Activated T-cell treated with anti-CD3 and anti-CD28 coated beads, Interleukin-2, amount 50 U/mL, for 4 hours (primary cell): ENCODE results near the gene NDUFB4. TPM values are rescaled to one million over a fixed set of nuclear protein-coding genes. Genes with fewer than 3 reads are reported as not detected.
"Not testable (repeated sequence)": the region's sequence is repeated elsewhere in the genome, so short reads cannot be mapped to it uniquely, and the experiment has no call there.

Experiments
- ATAC-seq, 2 donors: fragments of 200-7000 bp; cut with Tn5 transposase; one replicate each; pipeline ENCODE4 v1.10.0; 2021
- DNase-seq: peaks from one replicate; pipeline ENCODE4 v3.0.0-alpha.2; 2020
- H3K27me3 Mint-ChIP-seq: one replicate; pipeline ENCODE4 v1.8.0; 2021; ENCODE audit warnings: low read depth, mixed read lengths
- H3K36me3 Mint-ChIP-seq: one replicate; pipeline ENCODE4 v1.8.0; 2022; ENCODE audit warnings: mixed read lengths; ENCODE audit not compliant: insufficient read depth
- H3K4me1 Mint-ChIP-seq: one replicate; pipeline ENCODE4 v1.8.0; 2021; ENCODE audit warnings: low read depth, mixed read lengths
- H3K4me3 Mint-ChIP-seq: one replicate; pipeline ENCODE4 v1.8.0; 2021; ENCODE audit warnings: mild to moderate bottlenecking, moderate library complexity, mixed read lengths
- H3K9me3 Mint-ChIP-seq: one replicate; pipeline ENCODE4 v1.8.0; 2021; ENCODE audit warnings: mixed read lengths
- total RNA-seq, 3 donors: library from RNA; stranded (reverse); gene quantifications; one replicate each; pipeline ENCODE4 v1.2.1, GENCODE V29; 2021

Gene NDUFB4
- total RNA-seq, 3 donors from 2014 or later, result 93.2 to 108 (median 104) TPM

GRCh38 chr3:120604784-120605183 is 8.6 kb downstream of the NDUFB4 start:
- H3K9me3 Mint-ChIP-seq, result no peaks in the 10 kb centered on the region
- peaks cover 20% of the 10 kb centered on the region for H3K36me3 Mint-ChIP-seq
- DNase-seq (no peak), ATAC-seq (no peak)
- H3K27me3 Mint-ChIP-seq, result no peaks in the 10 kb centered on the region
- peaks cover 8% of the 10 kb centered on the region for H3K4me1 Mint-ChIP-seq
- no peak overlapping the region for H3K4me3 Mint-ChIP-seq

GRCh38 chr3:120608506-120608905 is 12.4 kb downstream of the NDUFB4 start:
- Mint-ChIP-seq H3K4me3 (no peak overlapping the region), H3K36me3 (no peaks in the 10 kb centered on the region), H3K4me1 (no peaks in the 10 kb centered on the region), H3K9me3 (no peaks in the 10 kb centered on the region), H3K27me3 (no peaks in the 10 kb centered on the region)
- no peak for ATAC-seq
- no peak for DNase-seq

- no peaks in the 10 kb centered on the region for H3K9me3 Mint-ChIP-seq
- no peaks in the 10 kb centered on the region for H3K27me3 Mint-ChIP-seq
- DNase-seq, result no peak
- H3K4me1 Mint-ChIP-seq, result no peaks in the 10 kb centered on the region
- ATAC-seq, result no peak
- no peaks in the 10 kb centered on the region for H3K36me3 Mint-ChIP-seq
- no peak overlapping the region for H3K4me3 Mint-ChIP-seq
Measured at GRCh38 chr3:120614765-120615164, 18.6 kb downstream of the NDUFB4 start.

- DNase-seq (no peak), ATAC-seq (no peak)
- peaks cover 2% of the 10 kb centered on the region for H3K27me3 Mint-ChIP-seq
- no peaks in the 10 kb centered on the region for H3K36me3 Mint-ChIP-seq
- no peaks in the 10 kb centered on the region for H3K9me3 Mint-ChIP-seq
- no peaks in the 10 kb centered on the region for H3K4me1 Mint-ChIP-seq
- no peak overlapping the region for H3K4me3 Mint-ChIP-seq
Measured at GRCh38 chr3:120615847-120616609, 19.9 kb downstream of the NDUFB4 start.

GRCh38 chr3:120616745-120617144 is 20.6 kb downstream of the NDUFB4 start:
- not testable (repeated sequence) for H3K4me1 Mint-ChIP-seq

GRCh38 chr3:120622457-120622856 is 26.3 kb downstream of the NDUFB4 start:
- no peaks in the 10 kb centered on the region for H3K36me3 Mint-ChIP-seq
- peaks cover 2% of the 10 kb centered on the region for H3K27me3 Mint-ChIP-seq
- ATAC-seq, result no peak

More at GRCh38 chr3:120616745-120617144, 20.6 kb downstream of the NDUFB4 start:
- H3K36me3 Mint-ChIP-seq, H3K4me3 Mint-ChIP-seq, DNase-seq, ATAC-seq, H3K9me3 Mint-ChIP-seq, H3K27me3 Mint-ChIP-seq: not testable (repeated sequence)

GRCh38 chr3:120622870-120623726 is 27.0 kb downstream of the NDUFB4 start:
- DNase-seq (no peak), ATAC-seq (no peak)
- peaks cover 17% of the 10 kb centered on the region for H3K9me3 Mint-ChIP-seq
- no peaks in the 10 kb centered on the region for H3K4me1 Mint-ChIP-seq
- no peak overlapping the region for H3K4me3 Mint-ChIP-seq
- peaks cover 2% of the 10 kb centered on the region for H3K27me3 Mint-ChIP-seq
- peaks cover 2% of the 10 kb centered on the region for H3K36me3 Mint-ChIP-seq

More at GRCh38 chr3:120622457-120622856, 26.3 kb downstream of the NDUFB4 start:
- no peak overlapping the region for H3K4me3 Mint-ChIP-seq
- no peak for DNase-seq
- no peaks in the 10 kb centered on the region for H3K4me1 Mint-ChIP-seq
- H3K9me3 Mint-ChIP-seq, result peaks cover 17% of the 10 kb centered on the region

- no peak overlapping the region for H3K4me3 Mint-ChIP-seq
- H3K27me3 Mint-ChIP-seq, result peaks cover 2% of the 10 kb centered on the region
- peaks cover 17% of the 10 kb centered on the region for H3K9me3 Mint-ChIP-seq
- DNase-seq (no peak), ATAC-seq (no peak)
- H3K36me3 Mint-ChIP-seq, result peaks cover 2% of the 10 kb centered on the region
- H3K4me1 Mint-ChIP-seq, result no peaks in the 10 kb centered on the region
Measured at GRCh38 chr3:120623727-120624093, 27.6 kb downstream of the NDUFB4 start.

- H3K27me3 Mint-ChIP-seq, result peaks cover 2% of the 10 kb centered on the region
- ATAC-seq, result no peak
- no peak overlapping the region for H3K4me3 Mint-ChIP-seq
- no peaks in the 10 kb centered on the region for H3K4me1 Mint-ChIP-seq
- DNase-seq, result no peak
- H3K36me3 Mint-ChIP-seq, result peaks cover 2% of the 10 kb centered on the region
- H3K9me3 Mint-ChIP-seq, result peaks cover 17% of the 10 kb centered on the region
Measured at GRCh38 chr3:120625159-120625586, 29.0 kb downstream of the NDUFB4 start.

- DNase-seq, result no peak
- ATAC-seq, result no peak
- Mint-ChIP-seq H3K27me3 (no peaks in the 10 kb centered on the region), H3K4me3 (no peak overlapping the region), H3K4me1 (peaks cover under 1% of the 10 kb centered on the region), H3K36me3 (peaks cover 3% of the 10 kb centered on the region), H3K9me3 (peaks cover 9% of the 10 kb centered on the region)
Measured at GRCh38 chr3:120634539-120634938, 38.4 kb downstream of the NDUFB4 start.

GRCh38 chr3:120636795-120637401 is 40.8 kb downstream of the NDUFB4 start:
- peaks cover 5% of the 10 kb centered on the region for H3K9me3 Mint-ChIP-seq
- no peaks in the 10 kb centered on the region for H3K27me3 Mint-ChIP-seq
- H3K36me3 Mint-ChIP-seq, result peaks cover 3% of the 10 kb centered on the region
- peaks cover 10% of the 10 kb centered on the region for H3K4me1 Mint-ChIP-seq
- no peak for DNase-seq
- no peak for ATAC-seq
- H3K4me3 Mint-ChIP-seq, result no peak overlapping the region

- H3K36me3 Mint-ChIP-seq, result peaks cover 3% of the 10 kb centered on the region
- H3K4me1 Mint-ChIP-seq, result peaks cover 10% of the 10 kb centered on the region
- DNase-seq, result no peak
- no peak for ATAC-seq
- no peaks in the 10 kb centered on the region for H3K27me3 Mint-ChIP-seq
- peaks cover 5% of the 10 kb centered on the region for H3K9me3 Mint-ChIP-seq
- no peak overlapping the region for H3K4me3 Mint-ChIP-seq
Measured at GRCh38 chr3:120637851-120638559, 41.9 kb downstream of the NDUFB4 start.

- H3K36me3 Mint-ChIP-seq, H3K4me3 Mint-ChIP-seq, ATAC-seq, H3K27me3 Mint-ChIP-seq, H3K9me3 Mint-ChIP-seq, DNase-seq: not testable (repeated sequence)
- peaks cover 10% of the 10 kb centered on the region for H3K4me1 Mint-ChIP-seq
Measured at GRCh38 chr3:120638820-120639219, 42.7 kb downstream of the NDUFB4 start.

GRCh38 chr3:120640231-120640630 is 44.1 kb downstream of the NDUFB4 start:
- H3K9me3 Mint-ChIP-seq, result peaks cover 5% of the 10 kb centered on the region
- DNase-seq, result no peak
- H3K27me3 Mint-ChIP-seq, result no peaks in the 10 kb centered on the region
- no peak overlapping the region for H3K4me3 Mint-ChIP-seq
- H3K4me1 Mint-ChIP-seq, result peaks cover 10% of the 10 kb centered on the region
- peaks cover 3% of the 10 kb centered on the region for H3K36me3 Mint-ChIP-seq
- ATAC-seq, result no peak
